Vagina (tissue), 2 donors: ENCODE measurements around the gene HSFX3.
"Not testable (repeated sequence)": the region's sequence is repeated elsewhere in the genome, so short reads cannot be mapped to it uniquely, and the experiment has no call there.

ENCODE experiments used
- CTCF ChIP-seq, 3 experiments: fragments of 450-650 bp in 2 of 3; fragments of 200-600 bp in 1 of 3; sonication (generic) in 1 of 3; IDR thresholded peaks; one replicate each; pipeline ENCODE4 v1.5.1; 2017 to 2019; ENCODE audit warnings: antibody characterized with exemption in 3 of 3, mild to moderate bottlenecking in 2 of 3, moderate library complexity in 2 of 3
- POLR2A ChIP-seq, 2 donors: fragments of 450-650 bp; IDR thresholded peaks; one replicate each; pipeline ENCODE4 v1.6.1; 2017; ENCODE audit warnings: antibody characterized with exemption in 2 of 2, mild to moderate bottlenecking in 2 of 2, moderate library complexity in 2 of 2

- TF ChIP-seq CTCF, POLR2A (IDR thresholded peaks at IDR 0.05): not testable (repeated sequence)
Measured at GRCh38 chrX:149534926-149535602, 14.7 kb downstream of the HSFX3 start.
